GM13977 (cell line): ENCODE measurements around the gene CCSER1.

Experiments
- DNase-seq: peaks from one replicate; pipeline ENCODE4 v3.0.0; 2012; ENCODE audit warnings: low spot score
- in situ Hi-C: fragments of 300-500 bp; cut with MboI; formaldehyde crosslinking; loops from one replicate; pipeline ENCODE4 v1.12.0; 2022; ENCODE audit warnings: low sequenced_read_pairs, low pct_unique_long_range_greater_than_20kb, mixed read lengths, inconsistent platforms; ENCODE audit not compliant: unreplicated experiment
- TF ChIP-seq, protein P1 (sequence below): IDR thresholded peaks from 2 replicates; pipeline ENCODE4 v1.5.1; 2012; ENCODE audit warnings: mild to moderate bottlenecking, control low read depth; ENCODE audit not compliant: insufficient read depth; ENCODE audit errors: extremely low read depth, missing control alignments

CCSER1 gene

DNA sequence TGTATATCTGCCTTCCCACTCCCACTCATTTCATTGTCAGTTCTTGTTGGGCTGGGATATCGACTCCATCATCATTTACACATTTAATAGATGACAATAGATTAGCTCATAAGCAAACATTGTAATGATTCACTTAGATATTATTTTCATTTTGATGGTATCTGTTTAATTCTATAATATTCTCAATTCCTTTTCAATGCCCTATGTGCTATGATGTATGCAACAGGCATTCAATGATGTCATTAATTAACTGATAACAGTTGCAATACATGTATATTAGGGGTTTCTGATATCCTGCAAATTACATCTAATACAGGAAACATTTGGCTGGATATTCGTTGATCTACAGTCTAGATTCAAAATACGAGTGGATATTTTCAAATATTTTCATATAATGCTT, 850.5 kb downstream of the CCSER1 start:
- TF ChIP-seq, protein P1, sequence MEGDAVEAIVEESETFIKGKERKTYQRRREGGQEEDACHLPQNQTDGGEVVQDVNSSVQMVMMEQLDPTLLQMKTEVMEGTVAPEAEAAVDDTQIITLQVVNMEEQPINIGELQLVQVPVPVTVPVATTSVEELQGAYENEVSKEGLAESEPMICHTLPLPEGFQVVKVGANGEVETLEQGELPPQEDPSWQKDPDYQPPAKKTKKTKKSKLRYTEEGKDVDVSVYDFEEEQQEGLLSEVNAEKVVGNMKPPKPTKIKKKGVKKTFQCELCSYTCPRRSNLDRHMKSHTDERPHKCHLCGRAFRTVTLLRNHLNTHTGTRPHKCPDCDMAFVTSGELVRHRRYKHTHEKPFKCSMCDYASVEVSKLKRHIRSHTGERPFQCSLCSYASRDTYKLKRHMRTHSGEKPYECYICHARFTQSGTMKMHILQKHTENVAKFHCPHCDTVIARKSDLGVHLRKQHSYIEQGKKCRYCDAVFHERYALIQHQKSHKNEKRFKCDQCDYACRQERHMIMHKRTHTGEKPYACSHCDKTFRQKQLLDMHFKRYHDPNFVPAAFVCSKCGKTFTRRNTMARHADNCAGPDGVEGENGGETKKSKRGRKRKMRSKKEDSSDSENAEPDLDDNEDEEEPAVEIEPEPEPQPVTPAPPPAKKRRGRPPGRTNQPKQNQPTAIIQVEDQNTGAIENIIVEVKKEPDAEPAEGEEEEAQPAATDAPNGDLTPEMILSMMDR: no peak
- in situ Hi-C loops: no loop called here
- DNase-seq: no peak

DNA sequence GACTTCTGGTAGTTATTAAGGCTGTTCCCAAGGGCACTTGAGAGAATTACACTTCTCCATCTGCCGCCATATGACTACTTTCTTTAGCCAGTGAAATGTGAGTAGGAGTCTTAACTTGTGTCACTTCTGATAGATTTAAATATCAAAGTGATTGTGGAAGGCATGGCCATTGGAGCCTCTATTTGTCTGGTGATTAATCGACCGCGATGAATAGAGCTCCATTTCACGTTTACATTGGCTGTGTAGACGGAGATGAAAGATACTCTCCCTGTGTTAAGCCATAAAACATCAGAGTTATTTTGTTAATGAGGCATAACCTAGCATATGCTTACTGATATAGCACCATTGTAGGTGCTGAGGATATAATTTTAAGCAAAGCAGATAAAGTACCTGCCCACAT, 852.4 kb downstream of the CCSER1 start:
- TF ChIP-seq, protein P1: no peak
- DNase-seq: no peak
- in situ Hi-C loops: no loop called here

GRCh38 chr4:90982813-90983212, 855.6 kb downstream of the CCSER1 start:
- in situ Hi-C loops: no loop called here
- DNase-seq: no peak
- TF ChIP-seq, protein P1: no peak

- DNase-seq: no peak
- TF ChIP-seq, protein P1: no peak
- in situ Hi-C loops: no loop called here
Measured at GRCh38 chr4:90990284-90990683, 863.1 kb downstream of the CCSER1 start.

- no peak for DNase-seq
- TF ChIP-seq, protein P1: no peak
- in situ Hi-C loops: no loop called here
Measured at GRCh38 chr4:90992213-90992612, 865.0 kb downstream of the CCSER1 start.

DNA sequence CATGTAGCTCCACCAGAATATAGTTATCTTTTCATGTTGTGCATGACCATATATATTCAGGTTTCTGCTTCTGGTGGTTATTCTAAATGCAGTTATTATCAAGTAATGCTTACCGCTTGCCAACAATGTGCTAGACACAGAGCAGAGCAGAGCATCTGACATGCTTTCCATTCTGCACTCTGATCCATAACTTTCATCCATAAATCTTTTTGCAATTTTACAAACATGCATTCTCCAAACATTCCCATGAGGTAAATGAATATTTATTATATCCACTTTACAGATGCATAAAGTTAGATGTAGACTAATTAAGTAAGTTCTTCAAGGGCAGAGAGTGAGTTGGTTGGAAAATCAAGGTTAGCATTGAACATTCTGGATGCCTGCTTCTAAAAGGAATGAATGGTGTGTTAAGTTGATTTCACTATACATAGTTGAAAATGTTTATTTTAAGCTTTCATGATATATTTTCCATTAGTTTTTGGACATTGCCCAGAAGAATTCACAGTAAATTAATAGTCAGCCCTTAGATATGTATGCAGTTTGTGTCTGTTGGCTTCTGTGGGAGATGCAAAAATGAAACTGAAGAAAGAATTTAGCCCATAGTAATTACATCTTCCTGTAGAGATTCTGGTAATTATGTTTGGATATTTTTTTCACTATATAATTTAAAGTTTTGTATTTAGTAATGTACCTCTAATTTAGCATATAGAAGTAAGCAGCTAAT, 867.8 kb downstream of the CCSER1 start:
- in situ Hi-C loops: no loop called here
- TF ChIP-seq, protein P1: no peak
- no peak for DNase-seq
